Mesenchymal stem cell (in vitro differentiated cells and primary cell): Measurements from ENCODE around the gene HTR3B.

ENCODE experiments used
- DNase-seq: peaks from one replicate; pipeline ENCODE4 v3.0.0-alpha.2; 2013
- H2AFZ ChIP-seq: one replicate; pipeline ENCODE4 v1.6.1; 2013; ENCODE audit warnings: low read depth, mild to moderate bottlenecking, control low read depth, inconsistent platforms, low read length, moderate library complexity
- H2AK5ac ChIP-seq: 2 replicates; pipeline ENCODE4 v1.6.1; 2013; ENCODE audit warnings: low read length, moderate library complexity, mild to moderate bottlenecking, inconsistent platforms; ENCODE audit not compliant: severe bottlenecking
- H2BK120ac ChIP-seq: one replicate; pipeline ENCODE4 v1.6.1; 2013; ENCODE audit warnings: low read depth, mild to moderate bottlenecking, inconsistent platforms, low read length, moderate library complexity
- H2BK12ac ChIP-seq, 2 experiments: one replicate each; pipeline ENCODE4 v1.6.1; 2013; ENCODE audit warnings: inconsistent platforms in 2 of 2, low read length in 2 of 2, mild to moderate bottlenecking in 2 of 2, moderate library complexity in 2 of 2, control low read depth in 1 of 2
- H2BK15ac ChIP-seq: one replicate; pipeline ENCODE4 v1.6.1; 2013; ENCODE audit warnings: mild to moderate bottlenecking, low read depth, inconsistent platforms; ENCODE audit not compliant: poor library complexity, severe bottlenecking
- H2BK5ac ChIP-seq: 2 replicates; pipeline ENCODE4 v1.6.1; 2013; ENCODE audit warnings: low read depth, mild to moderate bottlenecking, low read length, control low read depth, inconsistent platforms; ENCODE audit not compliant: poor library complexity, severe bottlenecking
- H3K14ac ChIP-seq, 2 experiments: one replicate each; pipeline ENCODE4 v1.6.1; 2013; ENCODE audit warnings: inconsistent platforms in 2 of 2, low read length in 2 of 2, control low read depth in 1 of 2, mild to moderate bottlenecking in 1 of 2, moderate library complexity in 1 of 2
- H3K18ac ChIP-seq, 2 experiments: one replicate each; pipeline ENCODE4 v1.6.1; 2013; ENCODE audit warnings: inconsistent platforms in 2 of 2, low read length in 2 of 2, control low read depth in 1 of 2, low read depth in 1 of 2, mild to moderate bottlenecking in 1 of 2
- H3K23ac ChIP-seq, 2 experiments: one replicate each; pipeline ENCODE4 v1.6.1; 2013; ENCODE audit warnings: inconsistent platforms in 2 of 2, low read length in 2 of 2, mild to moderate bottlenecking in 2 of 2, moderate library complexity in 2 of 2, control low read depth in 1 of 2
- H3K27ac ChIP-seq: 2 replicates; pipeline ENCODE4 v1.5.1; 2013; ENCODE audit warnings: mild to moderate bottlenecking, moderate library complexity, low read length, control low read depth, inconsistent platforms; ENCODE audit not compliant: poor library complexity, severe bottlenecking
- H3K27me3 ChIP-seq, 2 experiments: 2 replicates each; pipeline versions ENCODE4 v1.6.1 to v1.7.0; 2013; ENCODE audit warnings: low read length in 2 of 2, mild to moderate bottlenecking in 2 of 2, moderate library complexity in 2 of 2, control low read depth in 1 of 2, inconsistent platforms in 1 of 2; ENCODE audit not compliant: control insufficient read depth in 1 of 2, insufficient read depth in 1 of 2
- H3K36me3 ChIP-seq, 2 experiments: 2 replicates each; pipeline versions ENCODE4 v1.6.1 to v1.7.0; 2013; ENCODE audit warnings: low read length in 2 of 2, control low read depth in 1 of 2, inconsistent platforms in 1 of 2, low read depth in 1 of 2, mild to moderate bottlenecking in 1 of 2; ENCODE audit not compliant: insufficient read depth in 2 of 2, control insufficient read depth in 1 of 2
- H3K4ac ChIP-seq, 2 experiments: one replicate each; pipeline ENCODE4 v1.6.1; 2013; ENCODE audit warnings: inconsistent platforms in 2 of 2, low read length in 2 of 2, mild to moderate bottlenecking in 2 of 2, moderate library complexity in 2 of 2, control low read depth in 1 of 2, low read depth in 1 of 2
- H3K4me1 ChIP-seq: 2 replicates; pipeline ENCODE4 v1.6.1; 2013; ENCODE audit warnings: low read depth, low read length, control low read depth; ENCODE audit not compliant: control insufficient read depth, insufficient read depth
- H3K4me2 ChIP-seq: 2 replicates; pipeline ENCODE4 v1.6.1; 2013; ENCODE audit warnings: low read length, mild to moderate bottlenecking, inconsistent platforms; ENCODE audit not compliant: poor library complexity, severe bottlenecking
- H3K4me3 ChIP-seq, 2 experiments: 2 replicates each; pipeline versions ENCODE4 v1.5.1 to v1.7.0; 2013; ENCODE audit warnings: low read length in 2 of 2, mild to moderate bottlenecking in 2 of 2, control low read depth in 1 of 2, low read depth in 1 of 2; ENCODE audit not compliant: insufficient read depth in 1 of 2
- H3K79me1 ChIP-seq: replicated peaks from 2 replicates; pipeline ENCODE4 v1.6.1; 2013; ENCODE audit warnings: mild to moderate bottlenecking, control low read depth, low read length, inconsistent platforms; ENCODE audit not compliant: poor library complexity, severe bottlenecking
- H3K9ac ChIP-seq: 2 replicates; pipeline ENCODE4 v1.7.0; 2013; ENCODE audit warnings: mild to moderate bottlenecking, low read length, moderate library complexity
- H3K9me3 ChIP-seq: 2 replicates; pipeline ENCODE4 v1.7.0; 2013; ENCODE audit warnings: mild to moderate bottlenecking, low read length; ENCODE audit not compliant: control insufficient read depth
- H4K8ac ChIP-seq: one replicate; pipeline ENCODE4 v1.6.1; 2013; ENCODE audit warnings: inconsistent platforms, mild to moderate bottlenecking, low read length, moderate library complexity
- H4K91ac ChIP-seq: one replicate; pipeline ENCODE4 v1.6.1; 2013; ENCODE audit warnings: mild to moderate bottlenecking, low read length, inconsistent platforms
- WGBS: methylation state at CpG from one replicate; pipeline ENCODE4 v1.1.7; 2013; ENCODE audit warnings: mixed read lengths; 5-methylcytosine and 5-hydroxymethylcytosine counted together

Gene HTR3B

GRCh38 chr11:113875234-113876073, 29.1 kb upstream of the HTR3B start, which contains the start of gene USP28:
USP28 (minus strand) TSS chr11:113875572; CDS start chr11:113875501, 71 bp downstream.
- H3K36me3 ChIP-seq, result no peaks in the 10 kb centered on the region
- H2BK5ac ChIP-seq, result peak within 1 kb of the TSS; percentile 92
- peak within 1 kb of the TSS in 1 of 2 experiments; percentile 99 for H3K23ac ChIP-seq
- H3K4me3 ChIP-seq, result peak within 1 kb of the TSS; percentile 89 to 93
- H3K14ac ChIP-seq, result no peak within 1 kb of the TSS
- WGBS, result 0% methylated on average over 58 of the region's 95 CpGs
- H3K4me2 ChIP-seq, result peak within 1 kb of the TSS; percentile 96
- H3K27ac ChIP-seq, result peak within 1 kb of the TSS; percentile 99
- peak within 1 kb of the TSS; percentile 94 for H2AFZ ChIP-seq
- peak within 1 kb of the TSS; percentile 98 to 99 for H3K18ac ChIP-seq
- peak within 1 kb of the TSS; percentile 98 for H4K8ac ChIP-seq
- H2BK120ac ChIP-seq, result peak within 1 kb of the TSS; percentile 73
- H3K27me3 ChIP-seq, result no peaks in the 10 kb centered on the region
- peak within 1 kb of the TSS; percentile 69 for H2BK15ac ChIP-seq
- peak within 1 kb of the TSS; percentile 91 for H3K9ac ChIP-seq
- peak within 1 kb of the TSS; percentile 81 to 96 for H3K4ac ChIP-seq
- H3K79me1 ChIP-seq, result peaks cover 13% of the 10 kb centered on the region
- no peak within 1 kb of the TSS for H2BK12ac ChIP-seq
- H2AK5ac ChIP-seq, result peak within 1 kb of the TSS; percentile 84
- peaks cover 5% of the 10 kb centered on the region for H3K4me1 ChIP-seq
- peak; percentile 94 for DNase-seq
- H3K9me3 ChIP-seq, result no peaks in the 10 kb centered on the region
- peak within 1 kb of the TSS; percentile 96 for H4K91ac ChIP-seq

- peak overlapping the region; percentile 98 for H4K8ac ChIP-seq
- peaks cover 7% of the 10 kb centered on the region for H3K4me1 ChIP-seq
- no peak overlapping the region for H2BK15ac ChIP-seq
- peak overlapping the region in 1 of 2 experiments; percentile 96 for H3K4ac ChIP-seq
- H3K9ac ChIP-seq, result peak overlapping the region; percentile 91
- WGBS, result 89% methylated on average over 24 of the region's 24 CpGs
- H3K23ac ChIP-seq, result no peak overlapping the region
- H2AK5ac ChIP-seq, result peak overlapping the region; percentile 84
- no peak overlapping the region for H2BK12ac ChIP-seq
- no peak overlapping the region for H3K14ac ChIP-seq
- H2AFZ ChIP-seq, result no peak overlapping the region
- peak overlapping the region; percentile 96 for H4K91ac ChIP-seq
- peak overlapping the region; percentile 94 to 99 for H3K18ac ChIP-seq
- H2BK5ac ChIP-seq, result no peak overlapping the region
- H3K27me3 ChIP-seq, result no peaks in the 10 kb centered on the region
- peaks cover 9% of the 10 kb centered on the region for H3K79me1 ChIP-seq
- no peak for DNase-seq
- H2BK120ac ChIP-seq, result peak overlapping the region; percentile 73
- no peaks in the 10 kb centered on the region for H3K9me3 ChIP-seq
- peak overlapping the region; percentile 99 for H3K27ac ChIP-seq
- H3K36me3 ChIP-seq, result no peaks in the 10 kb centered on the region
- H3K4me3 ChIP-seq, result peak overlapping the region; percentile 62 to 84
- peak overlapping the region; percentile 96 for H3K4me2 ChIP-seq
These were observed 28.4 kb upstream of the HTR3B start for GRCh38 chr11:113876074-113876797.

- Histone ChIP-seq H3K18ac (no peak overlapping the region), H3K36me3 (no peaks in the 10 kb centered on the region), H2AFZ (no peak overlapping the region), H3K79me1 (peaks cover 4% of the 10 kb centered on the region), H3K14ac (no peak overlapping the region), H3K4me1 (peaks cover 7% of the 10 kb centered on the region), H2BK15ac (no peak overlapping the region), H3K9ac (no peak overlapping the region), H2BK12ac (no peak overlapping the region), H3K27ac (no peak overlapping the region), H2BK5ac (no peak overlapping the region), H3K23ac (no peak overlapping the region), H3K4ac (no peak overlapping the region), H3K27me3 (no peaks in the 10 kb centered on the region), H3K4me2 (no peak overlapping the region), H2AK5ac (no peak overlapping the region), H3K9me3 (no peaks in the 10 kb centered on the region), H4K8ac (peak overlapping the region; percentile 40), H4K91ac (no peak overlapping the region), H3K4me3 (no peak overlapping the region), H2BK120ac (no peak overlapping the region)
- 98% methylated on average over 8 of the region's 8 CpGs for WGBS
- DNase-seq, result no peak
These were observed 27.6 kb upstream of the HTR3B start for GRCh38 chr11:113876798-113877669.
